GM18861 (cell line): ENCODE data around the gene CD47.

ENCODE experiments used
- ATAC-seq: cut with Tn5 transposase; IDR thresholded peaks from one replicate; pipeline ENCODE4 v1.9.1; 2021; ENCODE audit not compliant: unreplicated experiment

CD47 gene

DNA sequence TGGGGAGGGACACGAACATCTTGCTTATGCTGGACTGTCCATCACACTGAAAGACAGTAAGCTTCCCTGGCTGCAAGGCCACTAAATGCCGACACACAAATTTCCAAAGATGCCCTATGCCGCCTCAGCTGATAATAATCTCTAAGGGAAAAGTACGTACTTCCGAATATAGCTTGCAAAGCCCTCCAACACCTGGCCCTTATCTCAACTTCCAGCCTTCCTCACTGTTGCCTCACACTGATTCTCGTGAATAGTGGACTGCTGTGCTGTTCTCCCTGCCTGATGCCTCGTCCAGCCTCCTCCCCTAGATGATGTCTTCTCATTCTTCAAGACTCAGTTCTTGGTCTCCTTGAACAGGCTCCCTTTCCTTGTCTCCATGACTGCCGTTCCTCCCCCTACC, 72.3 kb downstream of the CD47 start:
- ATAC-seq = no peak

DNA sequence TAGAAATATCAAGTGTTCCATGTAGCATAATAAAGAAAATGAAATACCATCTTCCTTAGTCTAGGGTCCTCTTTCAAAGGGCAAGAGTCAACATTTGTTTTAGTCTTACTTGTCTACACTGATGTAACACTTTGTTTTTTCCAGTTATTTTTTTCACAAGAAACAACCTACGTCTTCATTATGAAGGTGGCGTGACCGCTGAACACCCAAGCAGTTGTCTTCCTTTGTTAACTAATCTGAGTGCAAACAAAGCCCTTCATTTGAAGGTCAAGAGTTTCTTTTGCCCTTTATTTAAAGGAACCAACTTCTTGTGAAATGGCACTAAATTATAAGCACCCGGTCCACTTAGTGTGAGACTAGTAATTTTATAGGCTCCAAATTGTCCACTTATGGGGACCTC, 73.2 kb downstream of the CD47 start:
- no peak for ATAC-seq

DNA sequence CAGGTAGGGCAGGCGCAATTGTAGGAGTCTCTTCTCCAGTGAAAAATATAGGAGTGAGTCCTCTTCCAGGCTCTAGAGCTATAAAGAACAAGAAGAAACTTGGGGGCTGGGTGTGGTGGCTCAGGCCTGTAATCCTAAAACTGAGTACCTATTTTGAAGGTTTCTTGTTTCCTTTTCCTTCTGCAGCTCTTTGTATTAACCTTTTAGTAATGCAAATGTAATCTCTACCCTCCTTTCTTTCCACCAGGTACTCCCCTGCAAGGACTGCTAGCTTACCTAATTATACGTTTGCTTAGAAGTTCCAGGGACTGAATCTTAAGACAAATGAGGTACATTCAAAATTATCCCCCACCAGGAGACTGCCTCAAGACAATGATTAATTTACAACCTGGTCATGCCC, 75.9 kb downstream of the CD47 start:
- ATAC-seq = no peak

DNA sequence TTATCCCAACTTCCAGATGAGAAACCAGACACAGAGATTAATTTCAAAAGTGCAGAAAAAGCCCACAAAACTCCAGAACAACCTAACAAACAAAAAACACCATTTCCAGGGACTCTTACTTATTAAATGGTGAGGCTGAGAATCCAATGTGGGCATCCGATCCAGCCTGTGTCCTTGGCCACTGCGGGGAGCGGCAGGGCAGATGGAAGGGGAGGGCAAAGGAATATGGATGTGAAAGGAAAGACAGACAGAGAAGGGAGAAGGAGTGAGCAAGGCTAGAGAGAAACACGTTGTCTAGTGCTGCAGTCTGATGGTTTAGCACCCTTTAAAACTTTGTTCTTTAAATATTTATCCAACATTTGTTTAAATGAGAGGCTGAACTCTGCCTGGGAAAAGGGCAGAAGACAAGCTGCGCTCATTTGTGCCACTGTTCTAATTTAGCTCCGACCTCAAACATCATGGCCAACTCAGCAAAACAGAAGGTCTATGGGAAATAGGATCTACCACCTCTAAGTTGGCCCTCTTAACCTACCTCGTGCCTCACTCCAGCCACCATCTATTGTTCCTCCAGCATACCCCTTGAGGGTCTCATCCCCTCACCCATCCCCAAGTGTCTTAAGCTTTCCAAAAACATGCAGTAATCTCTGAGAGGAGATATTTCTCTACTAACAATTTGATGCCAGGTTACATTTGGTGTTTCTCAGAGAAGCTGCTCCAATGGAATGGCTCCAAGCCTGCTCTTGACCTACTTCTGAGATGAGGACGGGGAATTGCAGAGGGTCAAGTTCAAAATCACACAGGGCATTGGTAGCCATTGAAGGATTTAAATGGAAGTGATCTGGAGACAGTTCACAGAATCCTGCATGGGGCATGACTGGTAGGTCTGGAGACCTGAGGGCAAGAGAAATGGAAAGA, 77.4 kb downstream of the CD47 start:
- ATAC-seq = no peak

- no peak for ATAC-seq
These were observed 78.5 kb downstream of the CD47 start for GRCh38 chr3:108012304-108012703.

GRCh38 chr3:108011616-108012015, 79.2 kb downstream of the CD47 start:
- ATAC-seq = no peak

DNA sequence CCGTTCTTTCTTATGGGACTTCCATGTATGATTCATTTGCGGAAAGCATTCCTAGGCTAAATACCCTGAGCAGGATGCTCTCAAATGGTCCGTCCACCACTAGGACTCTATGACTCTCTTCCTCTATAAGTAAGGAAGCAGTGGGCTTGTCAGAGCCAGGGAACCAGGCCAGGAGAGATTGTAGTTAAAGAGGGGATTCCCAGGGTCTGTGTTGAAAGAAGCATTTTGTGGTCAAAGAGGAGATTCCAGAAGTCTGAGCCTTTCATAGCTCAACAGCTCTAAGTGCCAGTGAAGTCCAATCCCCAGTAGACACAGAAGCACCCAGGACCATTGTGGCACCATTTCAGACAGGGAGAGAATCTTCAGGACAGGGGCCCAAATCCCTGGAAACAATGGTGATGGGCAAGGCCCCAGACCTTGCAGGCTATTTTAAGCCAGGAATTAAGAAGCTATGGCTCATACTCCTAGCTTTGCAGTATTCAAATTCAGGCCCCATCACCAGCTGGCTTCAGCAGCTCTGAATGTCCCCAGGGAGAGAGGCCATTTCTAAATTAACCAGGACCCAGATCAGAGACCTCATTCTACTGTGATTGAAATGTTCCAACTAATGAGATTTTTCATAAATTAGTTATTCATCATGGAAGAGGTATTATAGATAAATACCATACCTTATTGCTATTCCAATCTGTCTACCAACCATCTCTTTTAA, 81.7 kb downstream of the CD47 start:
- no peak for ATAC-seq

- no peak for ATAC-seq
These were observed 82.7 kb downstream of the CD47 start for GRCh38 chr3:108008106-108008505.

- ATAC-seq = no peak
These were observed 83.9 kb downstream of the CD47 start for GRCh38 chr3:108006881-108007331.

GRCh38 chr3:108006077-108006771, 84.6 kb downstream of the CD47 start:
- ATAC-seq = no peak

DNA sequence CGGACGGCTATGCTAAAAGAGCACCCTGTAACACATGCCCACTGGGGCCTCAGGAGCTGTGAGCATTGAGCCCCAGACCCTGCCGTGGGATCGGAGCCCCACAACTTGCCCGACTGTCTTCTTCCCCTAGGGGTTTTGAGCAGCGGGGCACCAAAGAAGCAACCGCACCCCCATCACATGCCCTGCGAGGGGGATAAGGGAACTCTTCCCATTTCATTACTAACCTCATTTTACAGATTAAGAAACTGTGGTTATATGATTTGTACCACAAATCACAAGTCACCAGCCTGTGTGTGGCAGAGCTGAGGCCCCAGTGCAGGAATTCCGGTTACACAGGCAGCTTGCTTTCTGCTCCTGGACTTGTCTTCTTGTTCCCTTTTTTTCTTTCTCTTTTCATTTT, 86.2 kb downstream of the CD47 start:
- ATAC-seq = no peak

GRCh38 chr3:108001457-108001856, 89.4 kb downstream of the CD47 start:
- ATAC-seq = no peak

GRCh38 chr3:107999215-107999775, 91.5 kb downstream of the CD47 start:
- no peak for ATAC-seq

- no peak for ATAC-seq
These were observed 93.2 kb downstream of the CD47 start for GRCh38 chr3:107997671-107998070.

- ATAC-seq = no peak
These were observed 95.0 kb downstream of the CD47 start for GRCh38 chr3:107995823-107996222.

GRCh38 chr3:107994956-107995715, 95.7 kb downstream of the CD47 start:
- ATAC-seq = no peak

DNA sequence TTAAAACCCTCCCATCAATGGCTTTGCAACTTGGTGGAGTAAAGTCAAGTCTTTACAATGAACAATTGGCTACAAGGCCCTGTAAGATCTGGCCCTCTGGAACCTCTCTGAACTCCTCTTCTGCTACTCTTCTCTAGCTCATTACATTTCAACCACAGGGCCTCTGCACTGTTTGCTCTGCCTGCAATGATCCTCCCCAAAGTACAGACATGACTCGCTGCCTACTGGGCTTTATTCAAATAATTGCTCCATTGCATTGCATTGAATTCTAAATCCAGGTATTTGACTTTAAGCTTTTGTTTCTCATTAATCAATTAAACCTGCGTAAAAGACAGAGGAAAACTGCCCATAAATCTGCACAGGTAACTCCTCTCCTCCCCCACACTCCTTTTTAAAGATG, 96.7 kb downstream of the CD47 start:
- ATAC-seq = no peak

GRCh38 chr3:107993771-107994170, 97.1 kb downstream of the CD47 start:
- ATAC-seq = no peak
